NT2/D1 (cell line): ENCODE measurements around the gene XG.
A peak's percentile ranks its signal among the peaks of the same experiment; 100 is the strongest.
"Not testable (repeated sequence)": the region's sequence is repeated elsewhere in the genome, so short reads cannot be mapped to it uniquely, and the experiment has no call there.

Source experiments
- DNase-seq: peaks from one replicate; pipeline ENCODE4 v3.0.0-alpha.2; 2011; ENCODE audit warnings: low read depth, low spot score
- H3K27me3 ChIP-seq: 2 replicates; pipeline ENCODE4 v1.6.0; 2011; ENCODE audit warnings: mild to moderate bottlenecking; ENCODE audit not compliant: insufficient read length, insufficient read depth
- H3K36me3 ChIP-seq: 2 replicates; pipeline ENCODE4 v1.6.1; 2011; ENCODE audit warnings: mild to moderate bottlenecking, low read length, mixed read lengths; ENCODE audit not compliant: insufficient read depth, insufficient read length
- H3K4me1 ChIP-seq: 2 replicates; pipeline ENCODE4 v1.5.1; 2011; ENCODE audit not compliant: insufficient read depth, insufficient read length
- H3K4me3 ChIP-seq: 2 replicates; pipeline ENCODE4 v1.5.1; 2011; ENCODE audit warnings: low read depth; ENCODE audit not compliant: insufficient read length
- H3K9ac ChIP-seq: 2 replicates; pipeline ENCODE4 v1.6.0; 2011; ENCODE audit warnings: low read depth; ENCODE audit not compliant: insufficient read length
- H3K9me3 ChIP-seq: 2 replicates; pipeline ENCODE4 v1.5.1; 2011; ENCODE audit warnings: mild to moderate bottlenecking, low read length; ENCODE audit not compliant: insufficient read depth
- SUZ12 ChIP-seq: IDR thresholded peaks from 2 replicates; pipeline ENCODE4 v1.6.1; 2011; ENCODE audit not compliant: insufficient read length, insufficient read depth; ENCODE audit errors: extremely low read depth
- YY1 ChIP-seq: IDR thresholded peaks from 2 replicates; pipeline ENCODE4 v1.6.1; 2011; ENCODE audit not compliant: insufficient read length, insufficient read depth
- ZNF274 ChIP-seq: IDR thresholded peaks from 2 replicates; pipeline ENCODE4 v1.6.1; 2011; ENCODE audit warnings: mild to moderate bottlenecking, low read depth, low read length

The XG gene

DNA sequence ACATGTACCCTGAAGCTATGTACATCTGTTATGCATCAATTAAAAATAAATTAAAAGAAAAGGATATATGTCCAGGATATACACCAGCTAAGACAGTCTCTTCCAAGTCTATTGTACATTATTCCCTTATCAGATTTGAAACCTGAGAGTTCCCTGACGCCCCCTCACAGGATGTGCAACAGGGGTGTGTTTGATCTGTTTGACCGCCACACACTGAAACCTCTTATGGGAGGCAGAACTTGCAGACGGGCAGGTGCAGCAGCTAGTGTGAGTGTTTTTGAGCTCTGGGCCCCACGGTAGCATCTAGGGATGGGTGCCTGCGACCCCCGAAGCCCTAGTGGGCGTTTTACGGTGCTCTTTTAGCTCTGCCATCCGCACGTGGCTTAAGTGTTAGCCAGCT lies 4.7 kb downstream of the XG start:
- Histone ChIP-seq H3K9me3 (no peaks in the 10 kb centered on the region), H3K4me1 (no peaks in the 10 kb centered on the region), H3K36me3 (no peaks in the 10 kb centered on the region), H3K9ac (no peak overlapping the region), H3K4me3 (no peak overlapping the region), H3K27me3 (peaks cover 2% of the 10 kb centered on the region)
- DNase-seq: no peak
- TF ChIP-seq ZNF274: no peak
- TF ChIP-seq YY1: no peak
- no peak for TF ChIP-seq SUZ12

DNA sequence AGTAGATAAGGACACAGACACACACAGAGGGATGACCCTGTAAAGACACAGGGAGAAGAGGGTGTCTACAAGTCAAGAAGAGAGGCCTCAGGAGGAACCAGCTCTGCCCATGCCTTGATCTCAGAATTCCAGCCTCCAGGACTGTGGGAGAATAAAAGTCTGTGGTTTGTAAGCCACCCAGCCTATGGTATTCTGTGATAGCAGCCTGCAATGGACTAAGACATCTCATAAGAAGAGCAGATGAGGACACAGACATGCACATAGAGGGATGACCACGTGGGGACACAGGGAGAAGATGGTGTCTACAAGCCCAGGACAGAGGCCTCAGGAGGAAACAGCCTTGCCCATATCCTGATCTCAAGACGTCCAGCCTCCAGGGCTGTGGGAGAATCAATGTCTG lies 9.4 kb downstream of the XG start:
- no peaks in the 10 kb centered on the region for H3K4me1 ChIP-seq
- no peak for TF ChIP-seq ZNF274
- no peak for TF ChIP-seq SUZ12
- TF ChIP-seq YY1: no peak
- no peak overlapping the region for H3K4me3 ChIP-seq

DNA sequence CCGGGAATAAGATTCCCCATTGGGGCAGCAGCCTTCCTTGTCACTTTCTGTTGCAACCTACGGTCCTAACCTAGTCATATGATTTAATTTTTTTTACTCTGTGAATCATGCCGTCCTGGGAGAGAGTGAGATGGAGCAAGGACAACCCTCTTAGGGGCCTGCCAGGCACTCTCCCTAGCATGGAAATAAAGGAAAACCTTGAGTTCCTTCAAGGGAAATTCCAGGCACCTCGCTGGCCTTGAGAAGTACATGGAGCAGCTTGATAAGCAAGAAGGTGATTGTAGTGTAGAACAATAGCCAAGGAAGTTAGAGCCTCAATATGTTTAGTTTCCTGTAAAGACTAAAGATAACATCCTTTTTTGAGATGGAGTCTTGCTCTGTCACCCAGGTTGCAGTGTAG lies 10.8 kb downstream of the XG start:
- not testable (repeated sequence) for H3K4me1 ChIP-seq, H3K27me3 ChIP-seq, H3K36me3 ChIP-seq, DNase-seq, H3K9me3 ChIP-seq, H3K4me3 ChIP-seq, H3K9ac ChIP-seq

More for the DNA sequence above, 9.4 kb downstream of the XG start:
- H3K27me3 ChIP-seq: peaks cover 2% of the 10 kb centered on the region
- H3K9me3 ChIP-seq: no peaks in the 10 kb centered on the region
- H3K36me3 ChIP-seq: no peaks in the 10 kb centered on the region
- H3K9ac ChIP-seq: no peak overlapping the region
- no peak for DNase-seq

DNA sequence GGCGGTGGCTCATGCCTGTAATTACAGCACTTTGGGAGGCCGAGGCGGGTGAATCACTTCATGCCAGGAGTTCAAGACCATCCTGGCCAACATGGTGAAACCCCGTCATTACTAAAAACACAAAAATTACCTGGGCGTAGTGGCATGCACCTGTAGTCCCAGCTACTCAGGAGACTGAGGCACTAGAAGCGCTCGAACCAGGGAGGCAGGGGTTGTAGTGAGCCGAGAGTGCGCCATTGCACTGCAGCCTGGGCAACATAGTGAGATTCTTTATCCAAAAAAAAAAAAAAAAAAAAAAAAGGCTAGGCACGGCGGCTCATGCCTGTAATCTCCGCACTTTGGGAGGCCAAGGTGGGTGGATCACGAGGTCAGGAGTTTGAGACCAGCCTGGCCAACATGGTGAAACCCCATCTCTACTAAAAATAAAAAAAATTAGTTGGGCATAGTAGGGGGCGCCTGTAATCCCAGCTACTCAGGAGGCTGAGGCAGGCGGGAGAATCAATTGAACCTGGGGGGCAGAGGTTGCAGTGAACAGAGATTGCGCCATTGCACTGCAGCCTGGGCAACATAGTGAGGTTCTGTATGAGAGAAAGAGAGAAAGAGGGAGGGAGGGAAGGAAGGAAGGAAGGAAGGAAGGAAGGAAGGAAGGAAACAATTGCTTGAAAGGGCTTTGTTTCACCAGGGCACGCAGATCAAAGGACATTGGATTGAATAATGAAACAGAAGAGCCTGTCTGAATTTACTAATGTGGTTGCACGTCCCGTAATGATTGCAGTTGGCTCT lies 13.1 kb downstream of the XG start:
- H3K4me1 ChIP-seq, H3K9ac ChIP-seq, H3K36me3 ChIP-seq, H3K27me3 ChIP-seq, DNase-seq, H3K4me3 ChIP-seq, H3K9me3 ChIP-seq: not testable (repeated sequence)

DNA sequence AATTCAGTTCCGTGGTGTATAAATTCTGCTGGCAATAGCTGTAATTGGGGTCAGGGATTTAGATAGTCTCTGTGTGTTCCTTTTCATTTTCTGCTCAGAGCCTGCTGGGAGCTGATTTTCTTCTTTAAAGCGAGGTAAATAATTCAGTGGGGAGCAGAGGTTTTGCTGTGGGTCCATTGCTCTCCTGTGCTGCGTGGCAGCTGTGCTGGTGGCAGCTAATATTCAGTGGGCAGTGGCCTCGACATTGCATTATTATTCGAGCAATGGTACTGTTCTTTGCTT lies 13.7 kb downstream of the XG start:
- Histone ChIP-seq H3K36me3 (no peaks in the 10 kb centered on the region), H3K4me3 (no peak overlapping the region), H3K27me3 (no peaks in the 10 kb centered on the region), H3K9ac (no peak overlapping the region), H3K4me1 (peaks cover 5% of the 10 kb centered on the region), H3K9me3 (no peaks in the 10 kb centered on the region)
- DNase-seq: no peak
- no peak for TF ChIP-seq SUZ12
- no peak for TF ChIP-seq YY1
- no peak for TF ChIP-seq ZNF274

DNA sequence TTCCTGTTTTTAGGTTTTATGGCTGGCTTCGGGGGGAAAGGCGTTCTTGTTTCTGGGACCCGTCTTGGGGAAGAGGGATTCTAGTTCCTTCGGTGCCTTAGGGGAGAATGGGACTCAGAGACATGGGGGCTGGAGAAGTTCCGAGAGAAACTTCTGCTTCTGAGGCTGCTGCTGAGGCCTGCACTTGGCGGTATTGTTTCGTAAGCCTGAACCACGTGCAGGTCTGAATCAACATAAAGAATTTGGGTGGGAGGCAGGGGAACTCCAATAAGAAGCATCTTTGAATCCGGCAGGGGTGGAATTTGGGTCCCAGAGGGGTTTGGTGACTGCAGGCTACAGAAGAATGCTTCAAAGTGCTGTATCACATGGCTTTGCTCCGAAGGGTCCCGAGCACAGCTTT lies 15.1 kb downstream of the XG start:
- TF ChIP-seq YY1 (no peak), ZNF274 (no peak), SUZ12 (no peak)
- Histone ChIP-seq H3K27me3 (no peaks in the 10 kb centered on the region), H3K4me1 (peaks cover 5% of the 10 kb centered on the region), H3K9me3 (no peaks in the 10 kb centered on the region), H3K9ac (no peak overlapping the region), H3K4me3 (no peak overlapping the region), H3K36me3 (no peaks in the 10 kb centered on the region)
- DNase-seq: no peak

DNA sequence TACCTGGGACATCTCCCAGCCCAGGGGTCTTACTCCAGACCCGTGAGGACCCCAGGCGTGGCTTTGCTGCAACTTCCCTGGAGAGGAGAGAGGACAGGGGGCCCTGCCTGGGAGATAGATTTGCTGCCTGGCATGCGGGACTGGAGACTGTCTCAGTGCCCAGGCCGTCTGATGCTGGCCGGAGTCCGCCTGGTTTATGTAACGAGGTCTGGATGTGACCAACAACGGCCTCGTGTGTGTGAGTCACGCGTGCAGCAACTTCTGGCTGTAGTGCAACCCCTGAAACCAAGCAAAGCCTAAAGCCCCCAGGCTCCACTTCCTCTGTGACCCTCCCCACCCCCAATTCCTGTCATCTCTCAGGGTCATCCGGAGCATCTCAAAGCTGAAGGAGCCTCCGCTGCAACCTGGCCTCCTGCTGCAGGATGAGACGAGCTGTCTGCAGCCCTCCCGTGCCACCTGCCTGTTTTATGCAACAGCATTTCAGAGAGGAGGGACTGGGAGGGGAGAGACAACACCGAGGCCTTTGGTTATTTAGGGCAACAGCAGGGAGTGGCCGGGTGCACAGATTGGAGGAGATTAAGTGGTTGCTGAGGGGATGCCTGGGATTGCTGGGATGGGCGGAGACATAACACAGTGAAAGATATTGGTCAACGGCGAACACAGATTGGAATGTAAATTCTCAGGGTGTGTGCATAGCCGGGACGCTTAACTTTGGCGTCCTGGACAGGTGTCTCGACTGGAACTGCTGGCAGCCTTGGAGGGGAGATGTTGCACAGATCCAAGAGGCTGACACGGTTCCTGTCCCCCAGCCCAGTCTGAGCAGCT lies 16.0 kb downstream of the XG start:
- no peak overlapping the region for H3K4me3 ChIP-seq
- DNase-seq: peak; percentile 36
- no peak overlapping the region for H3K9ac ChIP-seq

More for the DNA sequence above, 16.0 kb downstream of the XG start:
- Histone ChIP-seq H3K4me1 (peaks cover 5% of the 10 kb centered on the region), H3K27me3 (no peaks in the 10 kb centered on the region), H3K9me3 (no peaks in the 10 kb centered on the region), H3K36me3 (no peaks in the 10 kb centered on the region)
- no peak for TF ChIP-seq ZNF274
- TF ChIP-seq YY1: no peak
- TF ChIP-seq SUZ12: no peak
